Prostate gland (tissue), 2 donors: Measurements from ENCODE around the gene FAM170B.

Experiments
- POLR2A ChIP-seq: fragments of 450-650 bp; IDR thresholded peaks from one replicate; pipeline ENCODE4 v1.6.1; 2016; ENCODE audit warnings: antibody characterized with exemption, mild to moderate bottlenecking
- POLR2AphosphoS5 ChIP-seq: sonication (generic); formaldehyde crosslinking; IDR thresholded peaks from one replicate; pipeline ENCODE4 v1.6.1; 2017; ENCODE audit warnings: antibody characterized with exemption
- TF ChIP-seq, protein P1 (sequence below), 4 experiments: fragments of 200-600 bp in 2 of 4; fragments of 450-650 bp in 2 of 4; sonication (generic) in 2 of 4; IDR thresholded peaks; 1 replicate in 3 of 4; 2 replicates in 1 of 4; pipeline ENCODE4 v1.5.1; 2016 to 2019; ENCODE audit warnings: antibody characterized with exemption in 4 of 4, mild to moderate bottlenecking in 2 of 4, moderate library complexity in 2 of 4

DNA sequence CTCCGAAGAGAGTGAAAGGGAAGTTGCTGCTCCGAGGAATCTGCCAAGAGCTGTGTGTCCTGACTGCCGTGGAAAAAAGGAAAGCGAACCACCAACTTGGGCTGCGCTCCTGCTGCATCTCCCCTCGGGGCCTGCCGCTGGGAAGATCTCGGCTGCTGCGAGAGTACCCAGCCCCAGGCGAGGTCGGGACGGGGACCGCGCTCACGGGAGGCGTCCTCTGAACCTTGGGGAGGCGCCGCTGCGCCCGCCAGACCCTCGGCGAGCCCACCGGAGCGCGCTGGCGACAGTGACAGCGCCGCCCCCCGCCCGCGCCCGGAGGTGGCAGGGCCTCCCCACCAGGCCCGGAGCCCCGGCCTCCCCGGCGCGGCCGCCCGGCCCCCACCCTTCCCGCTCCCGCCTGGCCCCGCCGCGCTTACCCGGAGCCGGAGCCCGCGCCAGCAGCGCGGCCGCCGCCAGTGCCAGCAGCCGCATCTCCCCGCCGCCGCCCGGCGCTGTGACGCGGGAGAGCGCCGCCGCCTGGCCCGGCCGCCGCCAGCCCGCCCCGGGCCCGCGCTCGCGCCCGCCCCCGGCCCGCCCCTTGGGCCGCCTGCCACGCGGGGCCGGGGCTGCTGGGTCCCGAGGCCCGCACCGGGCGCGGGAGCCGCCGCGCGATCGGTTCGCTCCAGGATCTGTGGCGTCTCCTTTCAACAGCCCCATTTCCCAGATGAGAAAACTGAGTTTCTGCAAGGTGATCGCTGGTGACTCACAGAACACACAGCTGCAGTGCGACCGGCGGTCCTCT, 18.6 kb downstream of the FAM170B start, which contains the start of gene VSTM4:
- TF ChIP-seq, protein P1, sequence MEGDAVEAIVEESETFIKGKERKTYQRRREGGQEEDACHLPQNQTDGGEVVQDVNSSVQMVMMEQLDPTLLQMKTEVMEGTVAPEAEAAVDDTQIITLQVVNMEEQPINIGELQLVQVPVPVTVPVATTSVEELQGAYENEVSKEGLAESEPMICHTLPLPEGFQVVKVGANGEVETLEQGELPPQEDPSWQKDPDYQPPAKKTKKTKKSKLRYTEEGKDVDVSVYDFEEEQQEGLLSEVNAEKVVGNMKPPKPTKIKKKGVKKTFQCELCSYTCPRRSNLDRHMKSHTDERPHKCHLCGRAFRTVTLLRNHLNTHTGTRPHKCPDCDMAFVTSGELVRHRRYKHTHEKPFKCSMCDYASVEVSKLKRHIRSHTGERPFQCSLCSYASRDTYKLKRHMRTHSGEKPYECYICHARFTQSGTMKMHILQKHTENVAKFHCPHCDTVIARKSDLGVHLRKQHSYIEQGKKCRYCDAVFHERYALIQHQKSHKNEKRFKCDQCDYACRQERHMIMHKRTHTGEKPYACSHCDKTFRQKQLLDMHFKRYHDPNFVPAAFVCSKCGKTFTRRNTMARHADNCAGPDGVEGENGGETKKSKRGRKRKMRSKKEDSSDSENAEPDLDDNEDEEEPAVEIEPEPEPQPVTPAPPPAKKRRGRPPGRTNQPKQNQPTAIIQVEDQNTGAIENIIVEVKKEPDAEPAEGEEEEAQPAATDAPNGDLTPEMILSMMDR (IDR thresholded peaks at IDR 0.05), result no peak
- no peak for TF ChIP-seq POLR2AphosphoS5
- no peak for TF ChIP-seq POLR2A
